Measurements from ENCODE around the gene ATOSB.

ATOSB gene

GRCh38 chr9:35161713-35162604 lies 46.3 kb upstream of the ATOSB start, which contains the start of gene UNC13B (continued):
- TF ChIP-seq TSHZ1 (tag by site-specific recombination; IDR thresholded peaks at IDR 0.05; ENCODE audit: borderline replicate concordance) (no peak), ZSCAN4 (tag by site-specific recombination; IDR thresholded peaks at IDR 0.05) (0 out of 2 replicates have a peak, but pooled peaks have one; percentile 14), GFI1B (tag by site-specific recombination; IDR thresholded peaks at IDR 0.05) (no peak), HIC1 (tag by site-specific recombination; IDR thresholded peaks at IDR 0.05) (no peak), ZIC2 (tag by site-specific recombination; IDR thresholded peaks at IDR 0.05) (peak; percentile 76), CTCF (tag by site-specific recombination; IDR thresholded peaks at IDR 0.05) (peak; percentile 63; the same call in 1 of the 2 replicates), ZNF48 (tag by site-specific recombination; IDR thresholded peaks at IDR 0.05) (no peak), ZBTB10 (tag by site-specific recombination; IDR thresholded peaks at IDR 0.05) (peak; percentile 86), ZNF140 (tag by site-specific recombination; IDR thresholded peaks at IDR 0.05) (no peak), ZBTB48 (tag by site-specific recombination; IDR thresholded peaks at IDR 0.05) (peak; percentile 38; the same call in 1 of the 2 replicates), ZFP41 (tag by site-specific recombination; IDR thresholded peaks at IDR 0.05; ENCODE audit: borderline replicate concordance) (no peak), ZNF214 (tag by site-specific recombination; IDR thresholded peaks at IDR 0.05; ENCODE audit: borderline replicate concordance) (no peak), ZNF10 (tag by site-specific recombination; IDR thresholded peaks at IDR 0.05) (no peak), ZNF416 (tag by site-specific recombination; IDR thresholded peaks at IDR 0.05) (no peak), SCRT1 (tag by site-specific recombination; IDR thresholded peaks at IDR 0.05; ENCODE audit: borderline replicate concordance) (no peak)
